Fibroblast of lung (primary cell): ENCODE data around the gene CDYL.

ENCODE experiments used
- CTCF ChIP-seq, 2 donors: IDR thresholded peaks in 1 of 2; conservative IDR thresholded peaks in 1 of 2; 1 replicate in 1 of 2; 2 replicates in 1 of 2; pipeline ENCODE4 v1.5.1; 2011 to 2012; ENCODE audit warnings: low read length in 2 of 2, control low read depth in 1 of 2, inconsistent platforms in 1 of 2, low read depth in 1 of 2, mild to moderate bottlenecking in 1 of 2
- EZH2 ChIP-seq: IDR thresholded peaks from 2 replicates; pipeline ENCODE4 v1.5.1; 2012; ENCODE audit warnings: low read length, control low read depth, mild to moderate bottlenecking; ENCODE audit errors: missing control alignments

GRCh38 chr6:4890627-4891026 is 114.4 kb downstream of the CDYL start:
- TF ChIP-seq CTCF (conservative IDR thresholded peaks at IDR 0.05 in 1 of 2, IDR thresholded peaks at IDR 0.05 in 1 of 2; ENCODE audit: low read depth in 1 of 2, low read length in 2 of 2): no peak
- no peak for TF ChIP-seq EZH2
